ENCODE measurements around the gene ERFL. TPM values are rescaled to one million over a fixed set of nuclear protein-coding genes. Genes with fewer than 3 reads are reported as not detected.

Gene ERFL
- total RNA-seq, 1 experiment from 2014 or later, result 0.79 TPM

DNA sequence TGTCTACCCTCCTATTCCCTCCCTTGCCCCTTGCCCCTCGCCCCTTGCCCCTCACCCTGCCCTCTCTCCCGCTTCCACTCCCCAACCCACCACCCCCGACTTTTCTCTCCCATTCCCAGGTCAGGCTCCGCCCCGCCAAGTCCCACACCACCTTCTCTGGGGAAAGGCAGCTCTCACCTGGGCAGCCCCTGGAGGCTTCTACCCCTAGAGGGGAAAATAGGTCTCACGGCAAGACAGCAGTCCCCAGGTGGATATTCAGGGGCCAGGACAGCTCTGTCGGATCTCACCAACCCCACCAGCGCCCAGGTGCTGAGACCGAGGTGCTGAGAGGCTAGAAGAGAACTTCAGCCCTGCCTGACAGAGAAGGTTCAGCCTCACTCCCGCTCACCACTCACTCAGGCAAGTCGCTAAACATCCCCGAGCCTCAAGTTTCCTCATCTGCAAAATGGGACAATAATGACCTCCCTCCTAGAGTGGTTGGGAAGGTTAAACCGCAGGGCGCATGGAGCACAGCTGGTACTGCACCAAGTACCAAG is 1.4 kb upstream of the ERFL start:
- Histone ChIP-seq H3K4me1 (ENCODE audit: control insufficient read depth in 1 of 2, insufficient read depth in 2 of 2, low read length in 2 of 2) (peaks cover 17 to 28% of the 10 kb centered on the region in 2 experiments), H3K79me2 (ENCODE audit: insufficient read depth, low read length) (no peaks in the 10 kb centered on the region), H3K36me3 (ENCODE audit: control insufficient read depth in 1 of 2, insufficient read depth in 2 of 2, low read length in 2 of 2) (no peaks in the 10 kb centered on the region), H3K27ac (ENCODE audit: low read depth, low read length) (no peak overlapping the region), H3K4me3 (replicated peaks in 1 of 2; ENCODE audit: low read depth in 1 of 2, low read length in 2 of 2) (no peak overlapping the region), H3K9me2 (ENCODE audit: insufficient read depth) (no peaks in the 10 kb centered on the region), H3K9me3 (ENCODE audit: control insufficient read depth in 1 of 2, insufficient read depth in 1 of 2, low read depth in 1 of 2, low read length in 2 of 2) (no peaks in the 10 kb centered on the region), H3K9ac (ENCODE audit: low read length) (no peak overlapping the region), H3K4me2 (ENCODE audit: low read length) (peak overlapping the region; percentile 96), H3K27me3 (ENCODE audit: insufficient read depth, low read length) (no peaks in the 10 kb centered on the region; the same call in 1 of the 2 replicates), H2AFZ (ENCODE audit: low read depth, low read length, poor library complexity, severe bottlenecking) (no peak overlapping the region), H4K20me1 (ENCODE audit: insufficient read depth) (no peaks in the 10 kb centered on the region)
- ChIA-PET POLR2A (no interaction called here), CTCF (no interaction called here), RAD21 (ENCODE audit: low non-redundant PET in 1 of 2, low total read pairs in 2 of 2, uncharacterized antibody in 2 of 2, unreplicated experiment in 2 of 2) (no interaction called here)
- DNase-seq (ENCODE audit: low read depth, low spot score) (no peak), ATAC-seq (no peak)
- BruUV-seq (replicated peaks), result no TSS peak
- intact Hi-C loops (cut with micrococcal nuclease), result loop anchor here (5.0 kb wide), 1 partner anchor 47 kb away; the partner anchor contains the start of gene ARHGEF1
- no peak for TF ChIP-seq EZH2 (IDR thresholded peaks at IDR 0.05)
- TF ChIP-seq, protein P1, sequence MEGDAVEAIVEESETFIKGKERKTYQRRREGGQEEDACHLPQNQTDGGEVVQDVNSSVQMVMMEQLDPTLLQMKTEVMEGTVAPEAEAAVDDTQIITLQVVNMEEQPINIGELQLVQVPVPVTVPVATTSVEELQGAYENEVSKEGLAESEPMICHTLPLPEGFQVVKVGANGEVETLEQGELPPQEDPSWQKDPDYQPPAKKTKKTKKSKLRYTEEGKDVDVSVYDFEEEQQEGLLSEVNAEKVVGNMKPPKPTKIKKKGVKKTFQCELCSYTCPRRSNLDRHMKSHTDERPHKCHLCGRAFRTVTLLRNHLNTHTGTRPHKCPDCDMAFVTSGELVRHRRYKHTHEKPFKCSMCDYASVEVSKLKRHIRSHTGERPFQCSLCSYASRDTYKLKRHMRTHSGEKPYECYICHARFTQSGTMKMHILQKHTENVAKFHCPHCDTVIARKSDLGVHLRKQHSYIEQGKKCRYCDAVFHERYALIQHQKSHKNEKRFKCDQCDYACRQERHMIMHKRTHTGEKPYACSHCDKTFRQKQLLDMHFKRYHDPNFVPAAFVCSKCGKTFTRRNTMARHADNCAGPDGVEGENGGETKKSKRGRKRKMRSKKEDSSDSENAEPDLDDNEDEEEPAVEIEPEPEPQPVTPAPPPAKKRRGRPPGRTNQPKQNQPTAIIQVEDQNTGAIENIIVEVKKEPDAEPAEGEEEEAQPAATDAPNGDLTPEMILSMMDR (IDR thresholded peaks at IDR 0.05 in 2 of 3, conservative IDR thresholded peaks at IDR 0.05 in 1 of 3; ENCODE audit: borderline replicate concordance in 1 of 3, insufficient read depth in 1 of 3, low read depth in 2 of 3, low read length in 2 of 3), result no peak
- TF ChIP-seq POLR2AphosphoS5 (IDR thresholded peaks at IDR 0.05; ENCODE audit: low read depth, low read length), result no peak
- no peak for TF ChIP-seq ZFX (IDR thresholded peaks at IDR 0.05)
- no peak for TF ChIP-seq CEBPB (IDR thresholded peaks at IDR 0.05; ENCODE audit: low read depth)
- TF ChIP-seq EZH2phosphoT487 (IDR thresholded peaks at IDR 0.05; ENCODE audit: borderline replicate concordance), result no peak
- TF ChIP-seq CBX3 (IDR thresholded peaks at IDR 0.05; ENCODE audit: low read depth), result no peak
- TF ChIP-seq, protein P2, sequence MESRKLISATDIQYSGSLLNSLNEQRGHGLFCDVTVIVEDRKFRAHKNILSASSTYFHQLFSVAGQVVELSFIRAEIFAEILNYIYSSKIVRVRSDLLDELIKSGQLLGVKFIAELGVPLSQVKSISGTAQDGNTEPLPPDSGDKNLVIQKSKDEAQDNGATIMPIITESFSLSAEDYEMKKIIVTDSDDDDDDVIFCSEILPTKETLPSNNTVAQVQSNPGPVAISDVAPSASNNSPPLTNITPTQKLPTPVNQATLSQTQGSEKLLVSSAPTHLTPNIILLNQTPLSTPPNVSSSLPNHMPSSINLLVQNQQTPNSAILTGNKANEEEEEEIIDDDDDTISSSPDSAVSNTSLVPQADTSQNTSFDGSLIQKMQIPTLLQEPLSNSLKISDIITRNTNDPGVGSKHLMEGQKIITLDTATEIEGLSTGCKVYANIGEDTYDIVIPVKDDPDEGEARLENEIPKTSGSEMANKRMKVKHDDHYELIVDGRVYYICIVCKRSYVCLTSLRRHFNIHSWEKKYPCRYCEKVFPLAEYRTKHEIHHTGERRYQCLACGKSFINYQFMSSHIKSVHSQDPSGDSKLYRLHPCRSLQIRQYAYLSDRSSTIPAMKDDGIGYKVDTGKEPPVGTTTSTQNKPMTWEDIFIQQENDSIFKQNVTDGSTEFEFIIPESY (IDR thresholded peaks at IDR 0.05; ENCODE audit: extremely low read depth, insufficient replicate concordance, low read length), result no peak
- TF ChIP-seq, protein P3, sequence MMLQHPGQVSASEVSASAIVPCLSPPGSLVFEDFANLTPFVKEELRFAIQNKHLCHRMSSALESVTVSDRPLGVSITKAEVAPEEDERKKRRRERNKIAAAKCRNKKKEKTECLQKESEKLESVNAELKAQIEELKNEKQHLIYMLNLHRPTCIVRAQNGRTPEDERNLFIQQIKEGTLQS (IDR thresholded peaks at IDR 0.05), result no peak
- no peak for TF ChIP-seq POLR2A (IDR thresholded peaks at IDR 0.05; ENCODE audit: borderline replicate concordance, extremely low read depth, insufficient read depth, insufficient read length)
- TF ChIP-seq RAD21 (IDR thresholded peaks at IDR 0.05; ENCODE audit: low read depth), result no peak
- no peak for TF ChIP-seq FOSL1 (IDR thresholded peaks at IDR 0.05; ENCODE audit: low read depth)
- TF ChIP-seq, protein P4, sequence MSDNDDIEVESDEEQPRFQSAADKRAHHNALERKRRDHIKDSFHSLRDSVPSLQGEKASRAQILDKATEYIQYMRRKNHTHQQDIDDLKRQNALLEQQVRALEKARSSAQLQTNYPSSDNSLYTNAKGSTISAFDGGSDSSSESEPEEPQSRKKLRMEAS (IDR thresholded peaks at IDR 0.05), result no peak
- TF ChIP-seq ELF1 (IDR thresholded peaks at IDR 0.05; ENCODE audit: borderline replicate concordance, low read depth), result no peak
- TF ChIP-seq TCF7L2 (IDR thresholded peaks at IDR 0.05; ENCODE audit: borderline replicate concordance, extremely low read depth, insufficient read depth, insufficient read length), result no peak
- TF ChIP-seq ZNF274 (IDR thresholded peaks at IDR 0.05; ENCODE audit: low read depth, low read length), result no peak
- TF ChIP-seq SRF (IDR thresholded peaks at IDR 0.05; ENCODE audit: low read depth), result no peak
- no peak for TF ChIP-seq SP1 (IDR thresholded peaks at IDR 0.05; ENCODE audit: low read depth)
- no peak for TF ChIP-seq YY1 (IDR thresholded peaks at IDR 0.05; ENCODE audit: extremely low read depth, insufficient replicate concordance, low read depth, low read length)
- TF ChIP-seq JUND (IDR thresholded peaks at IDR 0.05), result no peak

All from HCT116 (cell line).